Smooth muscle cell (in vitro differentiated cells): Measurements from ENCODE around the gene CYFIP1. TPM values are rescaled to one million over a fixed set of nuclear protein-coding genes. Genes with fewer than 3 reads are reported as not detected.

ENCODE experiments used
- DNase-seq: peaks from one replicate; lab custom pipeline; 2025; ENCODE audit not compliant: unreplicated experiment; lab: John Stamatoyannopoulos, UW
- H2AFZ ChIP-seq: fragments of 200-600 bp; sonication (generic); 2 replicates; pipeline ENCODE4 v1.6.0; 2016; ENCODE audit warnings: antibody characterized with exemption, low read depth, mild to moderate bottlenecking
- H3F3A ChIP-seq: fragments of 200-600 bp; sonication (generic); 2 replicates; pipeline ENCODE4 v1.6.0; 2017; ENCODE audit warnings: antibody characterized with exemption, low read depth
- H3K27ac ChIP-seq: fragments of 200-600 bp; sonication (generic); 2 replicates; pipeline ENCODE4 v1.5.1; 2016; ENCODE audit warnings: low read depth, mild to moderate bottlenecking
- H3K27me3 ChIP-seq: fragments of 200-600 bp; sonication (generic); 2 replicates; pipeline ENCODE4 v1.6.1; 2016; ENCODE audit warnings: low read depth, mild to moderate bottlenecking
- H3K36me3 ChIP-seq: fragments of 200-600 bp; sonication (generic); 2 replicates; pipeline ENCODE4 v1.5.1; 2016; ENCODE audit warnings: low read depth
- H3K4me1 ChIP-seq: fragments of 200-600 bp; sonication (generic); 2 replicates; pipeline ENCODE4 v1.5.1; 2016; ENCODE audit warnings: low read depth
- H3K4me2 ChIP-seq: fragments of 200-600 bp; sonication (generic); 2 replicates; pipeline ENCODE4 v1.6.0; 2016; ENCODE audit warnings: mild to moderate bottlenecking
- H3K4me3 ChIP-seq: fragments of 200-600 bp; sonication (generic); 2 replicates; pipeline ENCODE4 v1.5.1; 2016; ENCODE audit warnings: mild to moderate bottlenecking
- H3K79me2 ChIP-seq: fragments of 200-600 bp; sonication (generic); 2 replicates; pipeline ENCODE4 v1.6.0; 2016; ENCODE audit warnings: low read depth, mild to moderate bottlenecking
- H3K9ac ChIP-seq: fragments of 200-600 bp; sonication (generic); 2 replicates; pipeline ENCODE4 v1.6.0; 2016; ENCODE audit warnings: low read depth
- H3K9me3 ChIP-seq: fragments of 200-600 bp; sonication (generic); replicated peaks from 2 replicates; pipeline ENCODE4 v1.5.1; 2016; ENCODE audit warnings: low read depth
- H4K20me1 ChIP-seq: fragments of 200-600 bp; sonication (generic); 2 replicates; pipeline ENCODE4 v1.6.0; 2016; ENCODE audit warnings: low read depth
- CTCF ChIP-seq: fragments of 200-600 bp; sonication (generic); IDR thresholded peaks from 2 replicates; pipeline ENCODE4 v1.5.1; 2017; ENCODE audit warnings: borderline replicate concordance, mild to moderate bottlenecking, antibody characterized with exemption; ENCODE audit not compliant: insufficient read depth, poor library complexity, severe bottlenecking
- WGBS: methylation state at CpG from one replicate; pipeline ENCODE4 v1.1.7; 2016; ENCODE audit warnings: low lambda C conversion rate; 5-methylcytosine and 5-hydroxymethylcytosine counted together
- polyA plus RNA-seq: library from polyadenylated mRNA; unstranded; fragments of >200 nt; fragmentation: Nextera tagmentation; extraction: Ambion mirVana; gene quantifications from 2 replicates; pipeline ENCODE4 v1.2.1, GENCODE V29; 2016
- total RNA-seq: library from RNA; depleted of rRNA; stranded (reverse); fragments of >200 nt; gene quantifications from 2 replicates; pipeline ENCODE4 v1.2.3, GENCODE V29; 2014

Gene CYFIP1
- total and polyA plus RNA-seq, 2 experiments from 2014 or later, result 65.2 to 67.6 TPM

GRCh38 chr15:22912256-22912655, 67.9 kb downstream of the CYFIP1 start:
- WGBS, result 89% methylated on average over 12 of the region's 12 CpGs
- no peak overlapping the region for H3K4me3 ChIP-seq
- no peaks in the 10 kb centered on the region for H3K9me3 ChIP-seq
- no peaks in the 10 kb centered on the region for H3K79me2 ChIP-seq
- no peak overlapping the region for H3K9ac ChIP-seq
- no peaks in the 10 kb centered on the region for H3F3A ChIP-seq
- H3K4me1 ChIP-seq, result no peaks in the 10 kb centered on the region
- DNase-seq, result no peak
- no peak overlapping the region for H3K27ac ChIP-seq
- TF ChIP-seq CTCF, result no peak
- H3K36me3 ChIP-seq, result peaks cover 13% of the 10 kb centered on the region
- H2AFZ ChIP-seq, result no peak overlapping the region
- no peaks in the 10 kb centered on the region for H3K27me3 ChIP-seq
- no peak overlapping the region for H3K4me2 ChIP-seq
- no peaks in the 10 kb centered on the region for H4K20me1 ChIP-seq

GRCh38 chr15:22911306-22911705, 68.9 kb downstream of the CYFIP1 start:
- Histone ChIP-seq H3K27ac (no peak overlapping the region), H3K27me3 (no peaks in the 10 kb centered on the region), H3F3A (no peaks in the 10 kb centered on the region), H4K20me1 (no peaks in the 10 kb centered on the region), H3K4me1 (no peaks in the 10 kb centered on the region), H3K4me2 (no peak overlapping the region), H3K9ac (no peak overlapping the region), H2AFZ (no peak overlapping the region), H3K4me3 (no peak overlapping the region), H3K36me3 (peaks cover 13% of the 10 kb centered on the region), H3K9me3 (no peaks in the 10 kb centered on the region), H3K79me2 (no peaks in the 10 kb centered on the region)
- WGBS, result 89% methylated on average over 8 of the region's 8 CpGs
- TF ChIP-seq CTCF, result no peak
- no peak for DNase-seq

GRCh38 chr15:22908830-22909229, 71.3 kb downstream of the CYFIP1 start:
- H3F3A ChIP-seq, result no peaks in the 10 kb centered on the region
- no peak overlapping the region for H3K4me3 ChIP-seq
- no peak overlapping the region for H3K9ac ChIP-seq
- H3K27ac ChIP-seq, result no peak overlapping the region
- no peaks in the 10 kb centered on the region for H3K4me1 ChIP-seq
- TF ChIP-seq CTCF, result no peak
- no peaks in the 10 kb centered on the region for H4K20me1 ChIP-seq
- DNase-seq, result no peak
- H3K27me3 ChIP-seq, result no peaks in the 10 kb centered on the region
- no peaks in the 10 kb centered on the region for H3K79me2 ChIP-seq
- H2AFZ ChIP-seq, result no peak overlapping the region
- 96% methylated on average over 9 of the region's 9 CpGs for WGBS
- H3K4me2 ChIP-seq, result no peak overlapping the region
- peaks cover 13% of the 10 kb centered on the region for H3K36me3 ChIP-seq
- H3K9me3 ChIP-seq, result no peaks in the 10 kb centered on the region

GRCh38 chr15:22907161-22907950, 72.8 kb downstream of the CYFIP1 start:
- TF ChIP-seq CTCF, result no peak
- H3K9me3 ChIP-seq, result no peaks in the 10 kb centered on the region
- no peak overlapping the region for H3K27ac ChIP-seq
- no peaks in the 10 kb centered on the region for H4K20me1 ChIP-seq
- H3K9ac ChIP-seq, result no peak overlapping the region
- no peaks in the 10 kb centered on the region for H3K27me3 ChIP-seq
- no peaks in the 10 kb centered on the region for H3F3A ChIP-seq
- 89% methylated on average over 16 of the region's 16 CpGs for WGBS
- no peaks in the 10 kb centered on the region for H3K4me1 ChIP-seq
- H3K79me2 ChIP-seq, result no peaks in the 10 kb centered on the region
- no peak overlapping the region for H3K4me3 ChIP-seq
- H3K36me3 ChIP-seq, result peaks cover 13% of the 10 kb centered on the region
- no peak overlapping the region for H3K4me2 ChIP-seq
- H2AFZ ChIP-seq, result no peak overlapping the region
- DNase-seq, result no peak
